ENCODE results near the gene CNGA3. TPM values are rescaled to one million over a fixed set of nuclear protein-coding genes. Genes with fewer than 3 reads are reported as not detected.

The CNGA3 gene
- total RNA-seq, 4 donors from 2014 or later, result 1.7 to 3.0 (median 2.2) TPM; not detected in 1

DNA sequence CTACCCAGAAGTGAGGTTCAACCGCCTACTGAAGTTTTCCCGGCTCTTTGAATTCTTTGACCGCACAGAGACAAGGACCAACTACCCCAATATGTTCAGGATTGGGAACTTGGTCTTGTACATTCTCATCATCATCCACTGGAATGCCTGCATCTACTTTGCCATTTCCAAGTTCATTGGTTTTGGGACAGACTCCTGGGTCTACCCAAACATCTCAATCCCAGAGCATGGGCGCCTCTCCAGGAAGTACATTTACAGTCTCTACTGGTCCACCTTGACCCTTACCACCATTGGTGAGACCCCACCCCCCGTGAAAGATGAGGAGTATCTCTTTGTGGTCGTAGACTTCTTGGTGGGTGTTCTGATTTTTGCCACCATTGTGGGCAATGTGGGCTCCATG, 49.7 kb downstream of the CNGA3 start:
- Histone ChIP-seq H3K36me3 (no peaks in the 10 kb centered on the region), H3K9me3 (no peaks in the 10 kb centered on the region), H3K27ac (no peak overlapping the region), H3K4me1 (no peaks in the 10 kb centered on the region), H3K27me3 (no peaks in the 10 kb centered on the region), H3K4me3 (no peak overlapping the region)
- DNase-seq, result no peak
- no peak for TF ChIP-seq POLR2A (IDR thresholded peaks at IDR 0.05)
- TF ChIP-seq, protein P1, sequence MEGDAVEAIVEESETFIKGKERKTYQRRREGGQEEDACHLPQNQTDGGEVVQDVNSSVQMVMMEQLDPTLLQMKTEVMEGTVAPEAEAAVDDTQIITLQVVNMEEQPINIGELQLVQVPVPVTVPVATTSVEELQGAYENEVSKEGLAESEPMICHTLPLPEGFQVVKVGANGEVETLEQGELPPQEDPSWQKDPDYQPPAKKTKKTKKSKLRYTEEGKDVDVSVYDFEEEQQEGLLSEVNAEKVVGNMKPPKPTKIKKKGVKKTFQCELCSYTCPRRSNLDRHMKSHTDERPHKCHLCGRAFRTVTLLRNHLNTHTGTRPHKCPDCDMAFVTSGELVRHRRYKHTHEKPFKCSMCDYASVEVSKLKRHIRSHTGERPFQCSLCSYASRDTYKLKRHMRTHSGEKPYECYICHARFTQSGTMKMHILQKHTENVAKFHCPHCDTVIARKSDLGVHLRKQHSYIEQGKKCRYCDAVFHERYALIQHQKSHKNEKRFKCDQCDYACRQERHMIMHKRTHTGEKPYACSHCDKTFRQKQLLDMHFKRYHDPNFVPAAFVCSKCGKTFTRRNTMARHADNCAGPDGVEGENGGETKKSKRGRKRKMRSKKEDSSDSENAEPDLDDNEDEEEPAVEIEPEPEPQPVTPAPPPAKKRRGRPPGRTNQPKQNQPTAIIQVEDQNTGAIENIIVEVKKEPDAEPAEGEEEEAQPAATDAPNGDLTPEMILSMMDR (IDR thresholded peaks at IDR 0.05), result no peak

DNA sequence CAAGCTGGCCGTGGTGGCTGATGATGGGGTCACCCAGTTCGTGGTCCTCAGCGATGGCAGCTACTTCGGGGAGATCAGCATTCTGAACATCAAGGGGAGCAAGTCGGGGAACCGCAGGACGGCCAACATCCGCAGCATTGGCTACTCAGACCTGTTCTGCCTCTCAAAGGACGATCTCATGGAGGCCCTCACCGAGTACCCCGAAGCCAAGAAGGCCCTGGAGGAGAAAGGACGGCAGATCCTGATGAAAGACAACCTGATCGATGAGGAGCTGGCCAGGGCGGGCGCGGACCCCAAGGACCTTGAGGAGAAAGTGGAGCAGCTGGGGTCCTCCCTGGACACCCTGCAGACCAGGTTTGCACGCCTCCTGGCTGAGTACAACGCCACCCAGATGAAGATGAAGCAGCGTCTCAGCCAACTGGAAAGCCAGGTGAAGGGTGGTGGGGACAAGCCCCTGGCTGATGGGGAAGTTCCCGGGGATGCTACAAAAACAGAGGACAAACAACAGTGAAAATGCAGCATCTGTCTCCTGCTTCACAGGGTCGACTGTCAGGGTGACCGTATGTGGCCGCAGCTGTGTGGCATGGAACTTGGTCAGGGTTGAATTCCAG, 50.6 kb downstream of the CNGA3 start:
- H3K4me3 ChIP-seq, result no peak overlapping the region
- no peak for TF ChIP-seq POLR2A (IDR thresholded peaks at IDR 0.05)
- TF ChIP-seq, protein P1 (IDR thresholded peaks at IDR 0.05), result no peak
- no peak overlapping the region for H3K27ac ChIP-seq
- no peaks in the 10 kb centered on the region for H3K27me3 ChIP-seq
- no peak for DNase-seq
- no peaks in the 10 kb centered on the region for H3K9me3 ChIP-seq
- no peaks in the 10 kb centered on the region for H3K36me3 ChIP-seq
- no peaks in the 10 kb centered on the region for H3K4me1 ChIP-seq

DNA sequence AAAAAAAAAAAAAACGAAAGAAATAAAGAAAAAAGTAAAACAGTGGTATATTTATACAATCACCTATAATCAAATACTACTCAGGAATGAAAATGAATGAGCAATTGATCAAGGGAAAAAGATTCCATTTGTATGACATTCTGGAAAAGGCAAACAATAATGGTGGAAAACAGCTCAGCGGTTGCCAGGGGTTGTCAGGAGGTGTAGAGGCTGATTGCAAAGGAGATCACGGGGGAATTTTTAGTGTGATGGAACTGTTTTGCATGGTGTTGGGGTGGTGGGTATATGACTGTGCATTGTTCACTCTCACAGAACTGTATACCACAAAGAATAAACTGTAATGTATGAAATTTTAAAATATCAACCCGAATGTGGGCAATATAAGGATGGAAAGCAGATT, 52.9 kb downstream of the CNGA3 start:
- TF ChIP-seq POLR2A (IDR thresholded peaks at IDR 0.05), result no peak
- TF ChIP-seq, protein P1 (IDR thresholded peaks at IDR 0.05), result no peak

DNA sequence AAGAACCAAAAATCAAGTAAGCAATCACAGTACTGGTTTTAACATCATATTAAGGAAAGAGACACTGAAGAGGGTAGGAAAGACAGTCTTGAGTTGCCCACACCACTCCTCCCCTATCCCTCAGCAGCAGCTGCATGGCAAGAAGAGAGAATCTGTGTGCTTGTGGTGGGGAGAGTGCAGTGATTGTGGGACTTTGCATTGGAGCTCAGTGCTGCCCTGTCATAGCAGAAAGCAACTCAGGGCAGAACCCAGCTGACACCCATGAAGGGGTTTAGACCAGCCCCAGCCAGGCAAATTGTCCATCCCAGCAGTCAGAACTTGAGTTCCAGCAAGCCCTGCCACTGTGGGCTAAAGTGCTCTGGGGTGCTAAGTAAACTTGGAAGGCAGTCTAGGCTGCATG, 57.6 kb downstream of the CNGA3 start:
- DNase-seq, result no peak

More for the DNA sequence above, 52.9 kb downstream of the CNGA3 start:
- Histone ChIP-seq H3K36me3 (no peaks in the 10 kb centered on the region), H3K4me1 (no peaks in the 10 kb centered on the region), H3K27me3 (no peaks in the 10 kb centered on the region), H3K4me3 (no peak overlapping the region), H3K27ac (no peak overlapping the region), H3K9me3 (no peaks in the 10 kb centered on the region)
- DNase-seq, result no peak

DNA sequence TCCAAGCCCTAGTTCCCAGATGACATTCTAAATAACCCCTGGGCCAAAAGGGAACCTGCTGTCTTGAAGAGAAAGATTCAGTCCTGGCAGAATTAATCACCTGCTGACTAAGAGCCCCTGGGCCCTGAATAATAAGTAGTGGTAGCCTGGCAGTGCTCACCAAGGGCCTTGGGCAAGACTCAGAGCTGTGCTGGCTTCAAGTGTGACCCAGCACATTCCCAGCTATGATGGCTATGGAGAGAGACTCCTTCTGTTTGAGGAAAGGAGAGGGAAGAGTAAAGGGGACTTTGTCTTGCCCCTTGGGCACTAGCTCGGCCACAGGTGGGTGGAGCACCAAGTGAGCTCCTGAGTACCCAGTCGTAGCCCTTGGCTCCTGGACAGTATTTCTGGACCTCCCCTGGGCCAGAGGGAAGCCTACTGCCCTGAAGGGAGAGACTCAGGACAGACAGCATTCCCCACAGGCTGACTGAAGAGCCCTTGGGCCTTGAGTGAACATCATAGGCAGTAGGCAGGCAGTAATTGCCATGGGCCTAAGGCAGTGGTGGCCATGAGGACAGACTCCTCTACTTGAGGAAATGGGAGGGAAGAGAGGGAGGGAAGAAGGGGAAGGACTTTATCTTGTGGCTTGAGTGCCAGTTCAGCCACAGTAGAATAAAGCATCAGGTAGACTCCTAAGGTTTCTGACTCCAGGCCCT, 58.4 kb downstream of the CNGA3 start:
- H3K4me1 ChIP-seq, result no peaks in the 10 kb centered on the region
- DNase-seq, result no peak
- no peak overlapping the region for H3K27ac ChIP-seq
- H3K36me3 ChIP-seq, result no peaks in the 10 kb centered on the region
- no peak overlapping the region for H3K4me3 ChIP-seq
- no peaks in the 10 kb centered on the region for H3K27me3 ChIP-seq
- TF ChIP-seq POLR2A (IDR thresholded peaks at IDR 0.05), result no peak
- TF ChIP-seq, protein P1 (IDR thresholded peaks at IDR 0.05), result no peak
- no peaks in the 10 kb centered on the region for H3K9me3 ChIP-seq

More for the DNA sequence above, 57.6 kb downstream of the CNGA3 start:
- H3K9me3 ChIP-seq, result no peaks in the 10 kb centered on the region
- no peak overlapping the region for H3K27ac ChIP-seq
- TF ChIP-seq, protein P1 (IDR thresholded peaks at IDR 0.05), result no peak
- no peak for TF ChIP-seq POLR2A (IDR thresholded peaks at IDR 0.05)
- no peaks in the 10 kb centered on the region for H3K36me3 ChIP-seq
- H3K4me3 ChIP-seq, result no peak overlapping the region
- no peaks in the 10 kb centered on the region for H3K4me1 ChIP-seq
- no peaks in the 10 kb centered on the region for H3K27me3 ChIP-seq
